Lower lobe of right lung (tissue), 2 donors: ENCODE results near the gene SNX1. TPM values are rescaled to one million over a fixed set of nuclear protein-coding genes. Genes with fewer than 3 reads are reported as not detected.

ENCODE experiments used
- ATAC-seq, 2 donors: fragments of 200-7000 bp; cut with Tn5 transposase; one replicate each; pipeline ENCODE4 v1.9.1; 2020 to 2022; ENCODE audit warnings: mild to moderate bottlenecking in 2 of 2, moderate library complexity in 2 of 2
- DNase-seq: peaks from one replicate; pipeline ENCODE4 v3.0.0-alpha.2; 2020
- H3K27ac ChIP-seq: fragments of 200-600 bp; one replicate; pipeline ENCODE4 v1.8.0; 2022
- H3K27me3 ChIP-seq: fragments of 200-600 bp; one replicate; pipeline ENCODE4 v1.8.0; 2022; ENCODE audit warnings: low read depth
- H3K36me3 ChIP-seq: fragments of 200-600 bp; one replicate; pipeline ENCODE4 v1.8.0; 2022; ENCODE audit warnings: mild to moderate bottlenecking
- H3K4me1 ChIP-seq: fragments of 200-600 bp; one replicate; pipeline ENCODE4 v1.8.0; 2022
- H3K4me3 ChIP-seq: fragments of 200-600 bp; one replicate; pipeline ENCODE4 v1.8.0; 2022; ENCODE audit warnings: mild to moderate bottlenecking
- H3K9me3 ChIP-seq: fragments of 200-600 bp; one replicate; pipeline ENCODE4 v1.8.0; 2022
- CTCF ChIP-seq: fragments of 200-600 bp; IDR thresholded peaks from one replicate; pipeline ENCODE4 v1.8.0; 2022; ENCODE audit warnings: antibody characterized with exemption, mild to moderate bottlenecking
- intact Hi-C: fragments of 100-400 bp; cut with DNase I; formaldehyde crosslinking; loops from one replicate; pipeline ENCODE4 v1.11.0; 2022
- total RNA-seq: library from RNA; stranded (reverse); fragmentation: NEBNext Ultra II Directional; extraction: Animal tissue kit (Norgen Biotek cat#: 25700); gene quantifications from one replicate; pipeline ENCODE4 v1.2.1, GENCODE V29; 2021
- donor health status: DM: no; HTN: yes; CAD: no; lungs with severe emphysema.

Gene SNX1
- total RNA-seq, 1 donor from 2014 or later, result 157 TPM

GRCh38 chr15:64095431-64095794 is 369 bp upstream of the SNX1 start:
- H3K4me3 ChIP-seq, result peak overlapping the region; percentile 78
- no peak for DNase-seq
- no peaks in the 10 kb centered on the region for H3K9me3 ChIP-seq
- H3K36me3 ChIP-seq, result no peaks in the 10 kb centered on the region
- peak overlapping the region; percentile 85 for H3K27ac ChIP-seq
- TF ChIP-seq CTCF, result no peak
- H3K27me3 ChIP-seq, result no peaks in the 10 kb centered on the region
- peaks cover 77% of the 10 kb centered on the region for H3K4me1 ChIP-seq
- ATAC-seq, result no peak
- intact Hi-C loops, result no loop called here

GRCh38 chr15:64096668-64097384 is 1.0 kb downstream of the SNX1 start:
- Histone ChIP-seq H3K27me3 (no peaks in the 10 kb centered on the region), H3K4me3 (peak overlapping the region; percentile 78), H3K4me1 (peaks cover 78% of the 10 kb centered on the region), H3K36me3 (no peaks in the 10 kb centered on the region), H3K9me3 (no peaks in the 10 kb centered on the region), H3K27ac (peak overlapping the region; percentile 85)
- ATAC-seq (peak in 1 of 2 donors; percentile 37), DNase-seq (no peak)
- intact Hi-C loops, result no loop called here
- no peak for TF ChIP-seq CTCF

GRCh38 chr15:64099379-64099778 is 3.6 kb downstream of the SNX1 start:
- DNase-seq (no peak), ATAC-seq (no peak)
- no peaks in the 10 kb centered on the region for H3K36me3 ChIP-seq
- TF ChIP-seq CTCF, result no peak
- H3K27me3 ChIP-seq, result no peaks in the 10 kb centered on the region
- intact Hi-C loops, result no loop called here
- no peak overlapping the region for H3K27ac ChIP-seq
- peaks cover 69% of the 10 kb centered on the region for H3K4me1 ChIP-seq
- H3K9me3 ChIP-seq, result no peaks in the 10 kb centered on the region
- H3K4me3 ChIP-seq, result no peak overlapping the region

GRCh38 chr15:64100958-64101357 is 5.2 kb downstream of the SNX1 start:
- peaks cover 73% of the 10 kb centered on the region for H3K4me1 ChIP-seq
- ATAC-seq (no peak), DNase-seq (no peak)
- H3K4me3 ChIP-seq, result no peak overlapping the region
- H3K36me3 ChIP-seq, result no peaks in the 10 kb centered on the region
- no peaks in the 10 kb centered on the region for H3K9me3 ChIP-seq
- H3K27me3 ChIP-seq, result no peaks in the 10 kb centered on the region
- no peak for TF ChIP-seq CTCF
- no peak overlapping the region for H3K27ac ChIP-seq
- intact Hi-C loops, result no loop called here

GRCh38 chr15:64102497-64102896 is 6.7 kb downstream of the SNX1 start:
- ATAC-seq (no peak), DNase-seq (no peak)
- Histone ChIP-seq H3K27ac (no peak overlapping the region), H3K27me3 (no peaks in the 10 kb centered on the region), H3K4me1 (peaks cover 78% of the 10 kb centered on the region), H3K36me3 (no peaks in the 10 kb centered on the region), H3K4me3 (no peak overlapping the region), H3K9me3 (no peaks in the 10 kb centered on the region)
- TF ChIP-seq CTCF, result no peak
- intact Hi-C loops, result no loop called here
